ENCODE measurements around the gene CCL4.

Gene CCL4

DNA sequence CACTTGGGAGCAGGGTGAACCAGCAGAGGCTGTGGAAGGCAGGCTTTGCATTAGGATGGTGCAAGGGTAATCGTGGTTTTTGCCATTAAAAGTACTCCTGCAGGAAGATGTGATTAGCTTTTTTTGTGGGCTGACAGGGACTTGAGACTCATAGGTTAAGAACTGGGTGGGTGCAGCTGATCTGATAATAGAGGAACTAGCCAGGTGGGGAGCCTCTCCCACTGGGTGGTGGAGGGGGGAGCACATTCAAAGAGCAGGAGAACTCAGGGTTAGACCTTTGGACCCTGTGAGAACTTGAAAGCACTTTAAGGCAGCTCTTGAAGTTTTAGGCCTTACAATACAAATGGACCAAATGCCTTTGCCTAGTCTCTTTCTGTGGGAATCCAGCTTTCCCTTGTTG, 32.4 kb downstream of the CCL4 start:
- Histone ChIP-seq H3K4me1 (ENCODE audit: control insufficient read depth, low read length) (peaks cover 4% of the 10 kb centered on the region), H3K36me3 (ENCODE audit: control insufficient read depth, low read length) (no peaks in the 10 kb centered on the region), H3K79me2 (ENCODE audit: control insufficient read depth, low read length) (no peaks in the 10 kb centered on the region), H3K27me3 (ENCODE audit: control insufficient read depth, low read length) (peaks cover 52% of the 10 kb centered on the region), H3F3A (ENCODE audit: control insufficient read depth, insufficient read depth) (no peaks in the 10 kb centered on the region), H4K20me1 (ENCODE audit: control insufficient read depth, insufficient read depth, low read depth, low read length) (no peaks in the 10 kb centered on the region), H3K4me3 (ENCODE audit: low read length) (no peak overlapping the region), H3K27ac (ENCODE audit: low read depth, low read length) (no peak overlapping the region), H3K9me3 (ENCODE audit: control insufficient read depth, insufficient read depth, low read length) (no peaks in the 10 kb centered on the region), H3K4me2 (ENCODE audit: low read length) (no peak overlapping the region), H3K9me2 (replicated peaks; ENCODE audit: control insufficient read depth, low read length) (no peaks in the 10 kb centered on the region)
- TF ChIP-seq EZH2phosphoT487 (IDR thresholded peaks at IDR 0.05; ENCODE audit: borderline replicate concordance, low read length) (no peak), CTCF (IDR thresholded peaks at IDR 0.05; ENCODE audit: low read depth, low read length, poor library complexity, severe bottlenecking) (no peak)

- Histone ChIP-seq H3K27ac (ENCODE audit: low read depth, low read length) (no peak overlapping the region), H3K27me3 (ENCODE audit: control insufficient read depth, low read length) (peaks cover 56% of the 10 kb centered on the region), H3K79me2 (ENCODE audit: control insufficient read depth, low read length) (no peaks in the 10 kb centered on the region), H3K9me3 (ENCODE audit: control insufficient read depth, insufficient read depth, low read length) (no peaks in the 10 kb centered on the region), H3K36me3 (ENCODE audit: control insufficient read depth, low read length) (no peaks in the 10 kb centered on the region), H4K20me1 (ENCODE audit: control insufficient read depth, insufficient read depth, low read depth, low read length) (no peaks in the 10 kb centered on the region), H3K9me2 (replicated peaks; ENCODE audit: control insufficient read depth, low read length) (no peaks in the 10 kb centered on the region), H3K4me1 (ENCODE audit: control insufficient read depth, low read length) (peaks cover 4% of the 10 kb centered on the region), H3F3A (ENCODE audit: control insufficient read depth, insufficient read depth) (no peaks in the 10 kb centered on the region), H3K4me3 (ENCODE audit: low read length) (no peak overlapping the region), H3K4me2 (ENCODE audit: low read length) (no peak overlapping the region)
- no peak for TF ChIP-seq EZH2phosphoT487 (IDR thresholded peaks at IDR 0.05; ENCODE audit: borderline replicate concordance, low read length)
- TF ChIP-seq CTCF (IDR thresholded peaks at IDR 0.05; ENCODE audit: low read depth, low read length, poor library complexity, severe bottlenecking): no peak
These were observed 32.8 kb downstream of the CCL4 start for GRCh38 chr17:36136439-36136838.

DNA sequence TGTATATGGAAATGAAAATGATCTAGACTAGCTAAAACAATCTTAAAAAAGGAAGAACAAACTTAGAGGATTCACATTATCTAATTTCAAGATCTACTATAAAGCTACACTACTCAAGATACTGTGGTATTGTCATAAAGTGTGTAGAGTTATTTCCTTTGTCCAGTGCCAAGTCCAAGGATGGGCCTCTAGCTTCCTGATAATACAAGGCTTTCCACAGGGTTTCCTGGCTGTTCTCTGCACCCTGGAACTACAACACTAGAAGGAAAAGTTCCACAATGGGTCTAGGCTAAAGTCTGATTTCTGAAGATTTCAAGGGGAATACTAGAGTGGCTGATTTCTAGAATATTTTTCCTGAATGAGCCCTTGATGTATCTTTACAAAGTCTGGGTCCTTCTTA, 38.6 kb downstream of the CCL4 start:
- Histone ChIP-seq H3K79me2 (ENCODE audit: control insufficient read depth, low read length) (no peaks in the 10 kb centered on the region), H3K4me3 (ENCODE audit: low read length) (no peak overlapping the region), H3K4me1 (ENCODE audit: control insufficient read depth, low read length) (no peaks in the 10 kb centered on the region), H3K4me2 (ENCODE audit: low read length) (no peak overlapping the region), H4K20me1 (ENCODE audit: control insufficient read depth, insufficient read depth, low read depth, low read length) (no peaks in the 10 kb centered on the region), H3K9me2 (replicated peaks; ENCODE audit: control insufficient read depth, low read length) (no peaks in the 10 kb centered on the region), H3F3A (ENCODE audit: control insufficient read depth, insufficient read depth) (no peaks in the 10 kb centered on the region), H3K27me3 (ENCODE audit: control insufficient read depth, low read length) (peaks cover 39% of the 10 kb centered on the region), H3K27ac (ENCODE audit: low read depth, low read length) (no peak overlapping the region), H3K36me3 (ENCODE audit: control insufficient read depth, low read length) (no peaks in the 10 kb centered on the region), H3K9me3 (ENCODE audit: control insufficient read depth, insufficient read depth, low read length) (no peaks in the 10 kb centered on the region)
- TF ChIP-seq CTCF (IDR thresholded peaks at IDR 0.05; ENCODE audit: low read depth, low read length, poor library complexity, severe bottlenecking) (no peak), EZH2phosphoT487 (IDR thresholded peaks at IDR 0.05; ENCODE audit: borderline replicate concordance, low read length) (no peak)

- no peak overlapping the region for H3K27ac ChIP-seq (ENCODE audit: low read depth, low read length)
These were observed 39.2 kb downstream of the CCL4 start for GRCh38 chr17:36142806-36143205.

More at GRCh38 chr17:36142806-36143205, 39.2 kb downstream of the CCL4 start:
- TF ChIP-seq EZH2phosphoT487 (IDR thresholded peaks at IDR 0.05; ENCODE audit: borderline replicate concordance, low read length): no peak
- no peak for TF ChIP-seq CTCF (IDR thresholded peaks at IDR 0.05; ENCODE audit: low read depth, low read length, poor library complexity, severe bottlenecking)
- H3K36me3 ChIP-seq (ENCODE audit: control insufficient read depth, low read length): no peaks in the 10 kb centered on the region
- no peaks in the 10 kb centered on the region for H3F3A ChIP-seq (ENCODE audit: control insufficient read depth, insufficient read depth)
- no peaks in the 10 kb centered on the region for H3K9me3 ChIP-seq (ENCODE audit: control insufficient read depth, insufficient read depth, low read length)
- no peaks in the 10 kb centered on the region for H3K4me1 ChIP-seq (ENCODE audit: control insufficient read depth, low read length)
- H3K4me2 ChIP-seq (ENCODE audit: low read length): no peak overlapping the region
- H3K4me3 ChIP-seq (ENCODE audit: low read length): no peak overlapping the region
- H3K9me2 ChIP-seq (replicated peaks; ENCODE audit: control insufficient read depth, low read length): no peaks in the 10 kb centered on the region
- peaks cover 39% of the 10 kb centered on the region for H3K27me3 ChIP-seq (ENCODE audit: control insufficient read depth, low read length)
- H4K20me1 ChIP-seq (ENCODE audit: control insufficient read depth, insufficient read depth, low read depth, low read length): no peaks in the 10 kb centered on the region
- no peaks in the 10 kb centered on the region for H3K79me2 ChIP-seq (ENCODE audit: control insufficient read depth, low read length)

Measured in DOHH2 (cell line).